GM08714 (cell line): ENCODE results near the gene CD4.

Experiments used
- H3K4me3 ChIP-seq: fragments of 200-500 bp; sonication (Bioruptor generic); 2 replicates; pipeline ENCODE4 v1.5.1; 2014; ENCODE audit warnings: mild to moderate bottlenecking, low read length, inconsistent platforms
- ZNF274 ChIP-seq: IDR thresholded peaks from 2 replicates; pipeline ENCODE4 v1.6.1; 2012; ENCODE audit warnings: mild to moderate bottlenecking, low read depth, low read length

CD4 gene

DNA sequence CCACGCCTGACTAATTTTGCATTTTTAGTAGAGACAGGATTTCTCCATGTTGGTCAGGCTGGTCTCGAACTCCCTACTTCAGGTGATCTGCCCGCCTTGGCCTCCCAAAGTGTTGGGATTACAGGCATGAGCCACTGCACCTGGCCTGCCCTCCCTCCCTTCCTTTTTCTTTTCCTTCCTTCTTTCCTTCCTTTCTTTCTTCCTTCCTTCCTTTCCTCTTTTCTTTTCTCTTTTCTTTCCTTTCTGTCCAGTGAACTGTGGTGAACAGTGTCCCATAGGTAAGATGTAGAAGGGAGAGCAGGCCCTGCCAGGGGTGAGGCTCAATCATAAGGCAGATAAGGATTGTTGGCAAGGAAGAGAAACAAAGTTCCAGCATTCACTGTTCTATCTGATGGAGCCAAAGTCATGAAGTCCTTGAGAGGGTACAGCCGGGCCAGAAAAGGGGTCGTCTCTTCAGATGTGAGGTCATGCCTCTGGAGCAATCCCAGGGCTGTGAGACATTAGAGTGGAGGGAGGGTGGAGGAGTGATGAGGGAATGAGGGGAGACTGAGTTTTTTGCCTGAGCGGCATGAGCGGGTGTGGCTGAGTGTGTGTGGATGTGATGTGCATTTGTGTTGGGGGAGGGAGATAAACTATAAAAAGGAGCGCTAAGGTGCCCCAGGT, 32.2 kb upstream of the CD4 start:
- H3K4me3 ChIP-seq, result no peak overlapping the region
- no peak for TF ChIP-seq ZNF274

DNA sequence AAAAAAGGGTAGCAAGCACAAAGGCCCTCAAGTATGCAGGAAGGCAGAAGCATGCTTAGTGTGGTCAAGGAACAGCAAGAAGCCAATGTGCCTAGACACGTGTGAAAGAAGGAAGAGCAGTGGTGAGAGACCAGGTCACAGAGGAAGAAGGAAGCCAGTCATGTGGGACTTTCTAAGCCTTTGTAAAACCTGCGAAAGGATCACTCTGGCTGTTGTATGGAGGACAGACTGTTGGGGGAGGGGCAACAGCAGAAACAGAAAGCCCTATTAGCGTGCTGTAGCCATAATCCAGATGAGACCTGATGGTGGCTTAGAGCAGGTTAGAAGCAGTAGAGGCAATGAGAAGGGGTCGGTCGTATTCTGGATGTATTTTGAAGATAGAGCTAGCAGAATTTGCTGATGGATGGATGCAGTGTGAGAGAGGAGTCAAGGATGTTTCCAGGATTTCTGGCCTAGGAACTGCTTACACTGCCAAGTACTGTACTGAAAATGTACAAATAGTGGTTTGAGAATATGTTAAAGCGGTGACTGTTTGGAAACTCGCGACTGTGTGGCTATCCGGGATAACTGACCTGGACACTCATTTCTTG, 30.7 kb upstream of the CD4 start:
- H3K4me3 ChIP-seq, result no peak overlapping the region
- no peak for TF ChIP-seq ZNF274

DNA sequence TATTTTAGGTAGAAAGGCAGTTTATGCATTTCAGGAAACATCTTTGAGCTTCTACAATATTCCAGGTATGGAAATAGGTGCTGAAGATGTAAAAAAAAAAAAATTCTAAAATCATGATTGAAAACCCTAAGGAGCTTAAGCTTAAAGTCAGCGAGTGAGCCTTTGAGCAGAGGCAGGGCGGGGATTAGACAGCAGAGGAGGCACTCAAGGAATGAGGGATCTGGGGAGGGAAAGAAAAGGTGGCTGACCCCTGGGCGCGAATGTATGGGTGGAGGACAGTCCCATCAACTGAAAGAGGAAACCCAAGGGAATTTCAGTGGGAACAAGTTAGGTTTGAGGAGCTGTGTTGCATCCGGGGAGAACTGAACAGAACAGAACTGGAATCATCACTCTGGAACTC, 29.6 kb upstream of the CD4 start:
- no peak overlapping the region for H3K4me3 ChIP-seq
- no peak for TF ChIP-seq ZNF274

DNA sequence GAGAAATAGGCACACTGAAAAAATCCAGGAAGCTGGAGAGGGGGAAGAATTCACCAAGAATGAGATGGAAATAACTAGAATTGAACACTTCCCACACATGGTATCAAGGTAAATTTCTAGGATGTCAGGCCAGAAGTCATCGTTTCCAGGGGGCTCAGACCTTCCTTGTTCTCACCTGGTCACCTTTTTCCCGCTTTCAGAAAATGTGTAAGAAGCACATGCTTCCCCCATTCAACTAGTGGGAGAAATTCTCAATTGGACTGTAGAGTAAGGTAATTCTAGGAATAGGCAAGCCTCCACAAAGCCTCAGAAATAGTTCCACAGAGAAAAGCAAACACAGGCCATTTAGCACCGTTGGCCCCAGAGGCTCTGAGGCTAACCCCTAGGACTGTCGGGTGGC, 25.9 kb upstream of the CD4 start:
- TF ChIP-seq ZNF274, result no peak
- H3K4me3 ChIP-seq, result no peak overlapping the region

DNA sequence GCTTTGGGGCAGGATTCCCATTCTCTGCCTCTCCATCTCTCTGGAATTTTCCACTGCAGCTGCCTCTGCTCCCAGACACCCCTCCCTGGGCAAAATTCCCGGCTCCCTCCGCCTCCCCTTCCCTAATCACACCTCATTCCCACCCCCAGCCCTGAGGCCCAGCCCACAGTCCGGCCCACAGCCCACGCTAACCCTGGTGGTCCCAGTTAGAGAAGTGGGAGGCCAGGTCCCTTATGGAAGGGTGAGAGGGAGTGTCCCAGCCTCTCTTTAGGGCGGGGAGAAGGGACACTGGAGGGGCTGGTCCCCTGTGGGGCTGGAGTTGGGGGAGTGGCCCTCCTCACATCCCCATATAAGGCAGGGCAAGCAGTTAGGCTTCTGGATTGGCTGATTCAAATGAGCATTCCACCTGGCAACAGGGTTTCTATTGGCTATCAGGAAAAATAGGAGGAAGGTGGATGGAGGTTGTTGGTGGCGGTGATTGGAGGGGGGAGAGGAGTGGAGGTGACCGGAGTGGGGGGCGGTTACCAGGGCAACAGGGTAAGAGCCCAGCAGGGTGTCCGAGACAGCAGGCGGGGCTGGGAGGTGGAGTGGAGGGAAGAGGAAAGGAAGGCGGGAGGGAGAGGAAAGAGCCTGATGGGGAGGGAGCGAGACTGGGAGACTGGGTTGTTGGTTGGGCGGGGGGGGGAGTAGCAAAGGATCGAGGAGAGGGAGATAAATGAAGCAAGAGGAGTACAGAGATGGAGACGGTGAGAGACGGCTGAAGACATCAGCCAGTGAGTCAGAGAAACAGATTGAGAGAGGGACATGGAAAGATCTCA, 25.1 kb upstream of the CD4 start:
- no peak for TF ChIP-seq ZNF274

DNA sequence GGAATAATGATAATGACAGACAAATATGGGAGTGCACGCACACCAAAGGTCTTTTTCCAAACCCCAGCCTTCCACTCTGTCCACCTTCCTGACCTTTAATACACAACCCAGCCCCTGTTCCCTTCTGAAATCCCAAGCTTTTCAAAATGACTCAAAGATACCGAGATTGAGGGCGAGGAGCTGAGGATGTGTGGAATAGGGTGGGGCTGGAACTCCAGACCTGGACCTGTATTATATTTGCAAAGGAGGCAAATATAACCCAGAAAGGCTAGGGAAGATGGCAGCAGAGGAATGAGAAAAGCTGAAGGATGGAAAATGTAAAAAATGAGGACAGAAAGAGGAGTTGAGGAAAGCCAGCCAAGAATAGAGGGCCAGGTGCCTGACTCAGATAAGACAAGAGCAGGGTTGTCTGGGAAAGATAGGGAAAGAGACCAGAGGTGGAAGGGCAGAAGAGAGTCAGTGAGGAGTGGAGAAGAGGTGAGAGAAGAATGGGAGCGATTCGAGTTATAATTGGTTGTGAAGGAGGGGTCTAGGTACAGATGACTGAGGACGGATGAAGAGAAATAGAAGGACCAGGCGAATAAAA, 24.2 kb upstream of the CD4 start:
- peak overlapping the region; percentile 66; the same call in 1 of the 2 replicates for H3K4me3 ChIP-seq

More for the DNA sequence above, 25.1 kb upstream of the CD4 start:
- no peak overlapping the region; the same call in 1 of the 2 replicates for H3K4me3 ChIP-seq

DNA sequence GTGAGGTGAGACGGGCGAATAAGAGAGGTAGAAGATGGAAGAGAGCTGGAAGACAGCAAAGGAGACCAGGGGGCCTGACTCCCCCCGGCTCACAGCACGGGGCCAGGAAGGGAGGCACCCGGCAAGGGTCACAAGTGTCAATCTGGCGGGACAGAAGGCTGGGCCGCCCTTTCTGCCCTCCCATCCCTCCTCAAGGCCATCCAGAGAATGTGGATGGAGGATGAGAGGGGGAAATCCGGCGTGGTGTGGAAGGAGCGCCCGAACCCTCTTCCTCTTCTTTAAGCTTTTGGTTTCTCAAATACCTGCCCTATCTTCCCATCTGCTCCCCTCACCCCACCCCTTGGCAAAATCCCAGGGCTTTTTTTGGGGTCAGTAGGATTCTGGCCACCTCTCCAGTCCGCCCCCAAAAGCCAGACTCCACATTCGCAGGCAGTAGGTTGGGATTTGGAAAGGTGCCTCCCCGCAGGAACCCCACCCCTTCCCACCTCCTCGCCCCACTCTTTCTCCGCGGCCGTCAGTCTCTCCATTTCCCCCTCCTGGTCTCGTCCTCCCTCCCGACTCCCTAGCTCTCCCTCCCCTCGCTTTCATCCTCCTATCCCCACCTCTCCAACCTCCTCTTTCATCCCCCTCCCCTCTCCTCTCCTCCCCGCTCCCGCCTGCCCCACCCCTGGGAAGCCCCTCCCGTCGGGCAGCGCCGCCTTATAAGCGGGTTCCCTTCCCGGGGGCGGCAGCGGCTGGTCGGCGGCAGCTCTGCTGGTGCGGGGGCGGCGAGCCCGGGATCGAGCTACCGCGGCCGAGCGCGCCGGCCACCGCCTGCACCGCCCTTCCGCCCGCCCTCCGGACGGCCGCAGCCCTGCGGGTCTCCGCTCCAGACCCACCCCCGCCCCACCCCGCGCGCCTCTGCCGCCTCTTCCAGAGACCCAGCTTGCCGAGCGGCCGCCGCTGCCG, 23.4 kb upstream of the CD4 start, which contains the start of gene PTMS:
Gene PTMS (plus strand): TSS at position 730 of the 948 bp plus-strand sequence. CDS start 343 bp downstream, outside the sequence.
- H3K4me3 ChIP-seq, result peak within 1 kb of the TSS; percentile 66
- TF ChIP-seq ZNF274, result no peak

More for the DNA sequence above, 24.2 kb upstream of the CD4 start:
- no peak for TF ChIP-seq ZNF274

DNA sequence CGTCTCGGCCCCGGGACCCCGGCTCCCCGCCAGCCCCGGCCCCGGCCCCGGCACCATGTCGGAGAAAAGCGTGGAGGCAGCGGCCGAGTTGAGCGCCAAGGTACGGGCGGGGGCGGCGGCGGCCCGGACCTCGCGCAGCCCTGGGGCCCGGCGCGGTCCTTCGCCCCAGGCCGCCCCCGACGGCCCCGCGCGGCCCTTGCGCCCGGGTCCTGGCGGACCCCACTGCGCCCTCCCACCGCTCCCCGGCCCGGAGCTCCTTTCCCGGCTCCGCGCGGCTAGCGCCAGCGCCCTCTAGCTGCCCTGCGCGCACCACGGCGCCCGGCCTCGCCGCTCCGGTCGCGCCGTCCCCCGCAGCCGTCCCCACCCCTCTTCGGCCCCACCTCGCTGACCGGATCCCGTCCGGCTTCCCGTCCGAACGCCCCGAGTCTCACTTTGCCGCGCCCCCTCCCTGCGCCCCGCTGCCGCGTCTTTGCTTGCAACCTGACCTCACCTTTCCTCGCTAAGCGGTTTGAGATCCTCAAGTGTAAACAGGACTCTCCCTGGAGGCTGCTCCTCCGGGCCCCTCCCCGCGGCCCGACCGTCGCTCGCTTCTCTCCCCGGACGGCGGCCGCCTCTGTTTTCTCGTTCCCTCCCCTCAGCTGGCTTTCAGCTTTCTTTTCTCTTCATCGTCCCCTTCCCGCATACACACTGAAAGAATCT, 22.5 kb upstream of the CD4 start:
- peak overlapping the region; percentile 66 for H3K4me3 ChIP-seq
- no peak for TF ChIP-seq ZNF274

DNA sequence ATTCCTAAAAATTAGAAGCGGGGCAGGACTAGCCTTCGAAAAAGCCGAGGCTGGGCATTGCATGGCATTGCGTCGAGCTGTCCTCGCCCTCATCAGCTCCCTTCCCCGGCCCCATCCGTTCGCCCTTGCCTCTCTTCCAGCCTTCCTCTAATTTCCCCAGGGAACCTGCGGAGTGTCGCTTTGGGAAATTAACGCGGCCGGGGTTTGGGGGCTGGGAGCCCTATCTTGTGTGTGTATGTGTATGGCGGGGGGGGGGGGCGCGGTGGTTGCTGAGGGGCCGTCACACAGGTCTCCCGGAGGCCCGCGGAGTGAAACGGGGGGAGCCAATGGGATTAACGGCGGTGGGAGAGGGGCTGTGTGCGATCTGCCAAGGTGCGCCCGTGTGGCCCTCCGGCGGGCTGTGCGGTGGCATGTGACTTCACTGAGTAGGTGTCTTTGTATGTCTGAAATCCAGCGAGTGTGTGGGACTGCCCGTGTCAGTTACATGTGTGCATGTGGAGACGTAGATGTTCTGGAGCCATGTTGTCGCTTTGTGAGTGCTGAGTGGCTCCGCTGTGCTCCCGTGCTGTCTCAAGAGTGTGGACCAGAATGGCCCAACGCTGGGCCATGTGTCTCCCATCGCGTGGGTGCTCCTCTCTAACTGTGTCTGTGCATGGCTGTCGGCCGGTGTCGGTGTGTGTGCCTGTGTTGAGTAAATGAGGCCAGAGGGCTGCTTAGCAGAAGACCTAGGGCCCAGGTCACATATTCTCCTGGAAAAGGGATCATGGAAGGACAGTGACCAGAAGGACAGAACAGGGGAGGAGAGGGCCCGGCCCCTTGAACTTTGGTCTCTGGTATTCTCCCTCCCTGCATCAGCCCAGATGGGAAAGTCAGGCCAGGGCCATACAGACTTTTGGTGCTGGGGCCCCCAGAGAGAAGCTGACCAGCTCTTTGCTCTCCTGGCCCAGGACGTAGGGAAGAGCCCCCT, 21.7 kb upstream of the CD4 start:
- TF ChIP-seq ZNF274, result no peak
- H3K4me3 ChIP-seq, result peak overlapping the region; percentile 66

DNA sequence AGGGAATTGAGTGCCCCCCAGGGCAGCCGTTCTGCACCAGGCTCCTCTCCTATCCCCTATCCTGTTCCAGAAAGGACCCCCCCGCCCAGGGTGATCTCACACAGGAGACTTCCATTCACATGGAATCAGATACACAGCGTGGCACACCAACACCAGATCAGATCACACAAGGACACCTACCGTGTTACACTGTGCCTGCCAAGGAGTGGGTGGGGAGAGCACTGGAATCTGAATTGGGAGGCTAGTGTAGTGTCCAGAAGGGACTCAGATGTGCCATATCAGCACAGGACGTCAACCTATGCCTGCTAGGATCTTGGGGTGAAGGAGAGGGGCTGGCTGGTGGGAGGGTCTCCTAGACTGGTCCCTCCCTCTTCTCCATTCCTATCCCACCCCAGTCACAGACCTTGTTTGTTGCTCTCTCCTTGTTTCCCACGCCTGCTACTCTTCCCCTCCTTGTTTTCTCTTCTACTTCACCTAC, 20.9 kb upstream of the CD4 start:
- no peak for TF ChIP-seq ZNF274
- no peak overlapping the region for H3K4me3 ChIP-seq

DNA sequence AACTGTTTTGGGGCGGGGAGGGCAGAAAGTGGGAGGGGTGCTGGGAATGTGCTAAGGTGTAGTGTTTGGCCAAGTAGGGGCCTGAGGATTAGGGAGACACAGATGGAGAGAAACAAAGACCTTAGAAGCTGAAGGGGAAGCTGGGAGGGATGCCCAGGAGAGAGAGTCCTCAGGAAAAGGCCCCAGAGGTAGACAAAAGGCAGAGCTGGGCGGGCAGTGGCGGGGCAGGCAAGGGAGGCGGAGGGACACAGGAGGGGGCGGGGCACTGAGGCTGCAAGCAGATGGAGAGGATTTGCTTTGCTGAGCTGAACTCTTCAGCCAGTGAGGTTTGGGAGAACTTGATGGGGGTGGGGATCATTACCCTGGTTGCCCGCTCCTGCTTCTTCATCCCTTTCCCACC, 20.3 kb upstream of the CD4 start:
- no peak overlapping the region for H3K4me3 ChIP-seq
- TF ChIP-seq ZNF274, result no peak

DNA sequence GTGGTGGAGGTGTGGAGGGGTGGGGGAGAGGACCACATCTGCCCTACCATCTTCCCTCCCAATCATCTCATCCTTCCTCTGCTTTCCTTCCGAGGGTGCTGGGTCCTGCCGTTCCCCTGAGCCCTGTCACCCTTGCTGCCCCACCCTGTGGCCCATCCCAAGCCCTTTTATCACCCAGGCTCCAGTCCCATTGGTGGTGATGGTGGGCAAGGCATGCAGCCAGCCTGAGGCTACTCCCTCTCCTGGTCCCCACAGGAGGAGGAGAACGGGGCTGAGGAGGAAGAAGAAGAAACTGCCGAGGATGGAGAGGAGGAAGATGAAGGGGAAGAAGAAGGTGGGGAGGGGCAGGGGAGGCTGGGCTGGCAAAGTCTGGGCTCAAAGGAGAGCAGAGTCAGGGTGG, 19.7 kb upstream of the CD4 start:
- no peak for TF ChIP-seq ZNF274
- H3K4me3 ChIP-seq, result no peak overlapping the region

DNA sequence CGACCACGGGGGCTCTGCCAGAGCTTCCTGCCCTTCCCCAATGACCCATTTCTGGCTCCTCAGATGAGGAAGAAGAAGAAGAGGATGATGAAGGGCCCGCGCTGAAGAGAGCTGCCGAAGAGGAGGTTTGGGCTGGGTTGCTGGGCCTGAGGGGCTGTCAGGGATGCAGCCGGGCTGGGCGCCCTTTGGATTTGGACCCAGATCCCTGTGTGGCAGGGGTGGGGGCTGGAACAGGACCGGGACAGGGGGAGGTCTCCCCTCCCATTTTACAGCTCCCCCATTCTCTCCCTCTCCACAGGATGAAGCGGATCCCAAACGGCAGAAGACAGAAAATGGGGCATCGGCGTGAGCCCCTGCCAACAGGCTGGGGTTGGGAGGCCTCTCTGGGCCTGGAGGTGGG, 19.2 kb upstream of the CD4 start:
- no peak overlapping the region for H3K4me3 ChIP-seq
- TF ChIP-seq ZNF274, result no peak
